Stromal cell of bone marrow (primary cell): ENCODE measurements around the gene ZNF594.
"Not testable (repeated sequence)": the region's sequence is repeated elsewhere in the genome, so short reads cannot be mapped to it uniquely, and the experiment has no call there.

Experiments
- DNase-seq: peaks from one replicate; pipeline ENCODE4 v3.0.0-alpha.2; 2012; ENCODE audit warnings: low read depth

ZNF594 gene

DNA sequence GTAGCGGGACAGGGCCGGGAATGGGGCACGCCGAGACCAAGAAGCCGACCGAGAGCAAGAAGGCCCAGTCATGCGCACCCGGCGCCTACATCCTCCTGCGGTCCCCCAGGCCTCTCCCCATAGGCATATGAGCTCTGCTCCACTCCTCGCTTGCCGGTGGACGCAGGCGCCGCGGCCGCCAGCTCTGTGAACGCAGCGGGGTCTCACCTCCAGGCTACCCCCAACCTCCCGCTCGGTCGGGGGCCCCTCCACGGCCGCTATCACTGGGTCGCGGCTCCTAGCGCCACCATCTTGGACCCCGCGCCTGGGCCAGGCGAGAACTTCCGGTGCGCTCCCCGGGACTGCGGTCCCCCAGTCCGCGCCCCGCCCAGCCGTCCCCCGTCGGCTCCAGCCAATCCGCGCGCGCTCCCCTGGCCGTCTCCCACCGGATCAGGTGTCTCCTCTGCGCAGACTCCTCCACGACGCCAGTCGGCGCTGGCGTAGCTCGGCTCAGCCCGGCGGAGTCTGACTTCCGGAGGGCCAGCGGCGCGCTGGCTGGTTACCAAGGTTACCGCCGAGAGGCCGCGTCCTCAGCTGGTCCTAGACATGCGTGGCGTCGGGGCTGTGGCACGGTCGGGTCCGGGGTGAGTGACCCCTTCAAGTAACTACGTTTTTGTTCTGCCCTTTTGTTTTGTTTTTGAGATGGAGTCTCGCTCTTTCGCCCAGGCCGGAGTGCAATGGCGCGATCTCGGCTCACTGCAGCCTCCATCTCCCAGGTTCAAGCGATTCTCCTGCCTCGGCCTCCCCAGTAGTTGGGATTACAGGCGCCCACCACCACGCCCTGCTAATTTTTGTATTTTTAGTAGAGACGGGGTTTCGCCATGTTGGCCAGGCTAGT lies at the start of gene ZNF594:
TSS of gene ZNF594 (minus strand) at position 328 of the 877 bp plus-strand sequence. CDS start 7,612 bp downstream, outside the sequence.
- peak; percentile 92 for DNase-seq

DNA sequence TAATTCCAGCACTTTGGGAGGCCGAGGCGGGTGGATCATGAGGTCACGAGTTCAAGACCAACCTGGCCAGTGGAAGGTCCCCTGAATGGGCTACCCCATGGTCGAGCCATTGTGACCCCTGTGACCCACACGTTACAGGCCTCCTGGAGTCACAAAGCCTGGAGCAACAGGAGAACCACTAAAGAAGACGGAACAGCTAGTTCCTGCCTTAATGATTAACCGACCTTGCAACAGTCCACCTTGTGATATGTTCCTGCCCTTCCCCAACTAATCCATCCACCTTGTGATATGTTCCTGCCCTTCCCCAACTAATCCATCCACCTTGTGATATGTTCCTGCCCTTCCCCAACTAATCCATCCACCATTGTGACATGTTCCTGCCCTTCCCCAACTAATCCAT lies 48.1 kb upstream of the ZNF594 start:
- not testable (repeated sequence) for DNase-seq

DNA sequence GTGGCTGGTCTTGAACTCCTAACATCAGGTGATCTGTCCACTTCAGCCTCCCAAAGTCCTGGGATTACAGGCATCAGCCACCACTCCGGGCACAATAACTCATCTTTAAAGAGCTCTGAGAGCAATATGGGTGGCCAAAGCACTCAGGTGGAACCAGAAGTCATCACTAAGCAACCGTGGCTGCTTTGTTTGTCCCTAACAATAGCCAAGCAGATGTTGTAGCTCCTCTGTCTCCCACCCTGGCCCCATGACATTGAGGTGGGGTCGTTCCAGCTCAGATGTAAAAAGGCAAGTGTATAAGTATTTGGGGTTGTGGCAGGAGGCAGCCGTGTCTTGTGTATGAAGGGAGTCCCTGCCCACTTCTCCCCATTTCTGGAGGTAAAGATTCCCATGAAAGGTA lies 46.7 kb upstream of the ZNF594 start:
- no peak for DNase-seq

DNA sequence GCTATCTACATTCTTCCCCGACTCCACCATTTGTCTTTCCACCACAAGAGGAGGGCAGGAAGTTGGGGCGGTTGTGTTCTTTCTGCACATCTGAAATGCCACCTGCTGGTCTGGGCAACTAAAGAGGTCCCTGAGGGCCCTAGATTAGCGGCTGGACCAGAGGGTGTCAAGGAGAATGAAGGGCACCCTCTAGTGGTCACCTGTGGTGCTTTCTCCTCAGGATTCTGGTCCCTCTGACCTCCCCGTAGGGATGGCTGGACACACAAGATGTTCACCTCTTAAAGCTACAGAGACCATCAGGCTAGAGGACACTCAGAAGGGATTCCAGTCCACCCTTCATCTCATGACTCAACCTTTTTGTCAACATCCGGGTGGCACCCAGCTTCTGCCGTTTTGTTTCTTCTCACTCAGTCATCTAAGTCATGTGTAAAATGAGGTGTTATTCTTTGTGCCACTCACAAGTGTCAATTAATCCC lies 45.9 kb upstream of the ZNF594 start:
- DNase-seq = peak; percentile 36

DNA sequence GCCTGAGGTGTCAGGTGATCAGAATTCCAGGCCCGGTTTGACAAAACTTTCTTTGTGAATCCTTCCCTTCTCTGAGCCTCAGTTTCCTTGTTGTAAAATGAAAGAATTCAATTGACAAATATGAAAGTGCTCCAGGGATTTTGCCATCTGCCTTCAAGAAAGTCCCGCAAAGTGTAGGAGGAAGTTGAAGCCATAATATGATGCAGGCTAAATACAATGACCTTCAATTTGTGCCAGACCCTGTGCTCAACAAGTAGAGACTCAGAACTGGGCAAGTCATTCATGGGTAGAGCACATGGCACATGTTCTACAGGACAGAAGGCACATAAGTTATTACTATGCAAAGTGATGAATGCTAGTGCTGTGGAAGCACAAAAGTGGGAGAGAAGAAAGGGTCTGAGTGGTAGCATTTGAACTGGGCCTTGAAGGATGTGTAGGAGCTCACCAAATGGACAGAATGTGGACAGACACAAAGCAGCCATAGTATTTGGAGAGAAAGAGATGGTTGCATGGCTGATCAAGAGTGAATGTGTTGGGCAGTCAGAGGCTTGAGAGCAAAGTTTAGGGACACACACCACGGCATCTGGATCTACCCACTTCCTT lies 45.4 kb upstream of the ZNF594 start:
- no peak for DNase-seq

DNA sequence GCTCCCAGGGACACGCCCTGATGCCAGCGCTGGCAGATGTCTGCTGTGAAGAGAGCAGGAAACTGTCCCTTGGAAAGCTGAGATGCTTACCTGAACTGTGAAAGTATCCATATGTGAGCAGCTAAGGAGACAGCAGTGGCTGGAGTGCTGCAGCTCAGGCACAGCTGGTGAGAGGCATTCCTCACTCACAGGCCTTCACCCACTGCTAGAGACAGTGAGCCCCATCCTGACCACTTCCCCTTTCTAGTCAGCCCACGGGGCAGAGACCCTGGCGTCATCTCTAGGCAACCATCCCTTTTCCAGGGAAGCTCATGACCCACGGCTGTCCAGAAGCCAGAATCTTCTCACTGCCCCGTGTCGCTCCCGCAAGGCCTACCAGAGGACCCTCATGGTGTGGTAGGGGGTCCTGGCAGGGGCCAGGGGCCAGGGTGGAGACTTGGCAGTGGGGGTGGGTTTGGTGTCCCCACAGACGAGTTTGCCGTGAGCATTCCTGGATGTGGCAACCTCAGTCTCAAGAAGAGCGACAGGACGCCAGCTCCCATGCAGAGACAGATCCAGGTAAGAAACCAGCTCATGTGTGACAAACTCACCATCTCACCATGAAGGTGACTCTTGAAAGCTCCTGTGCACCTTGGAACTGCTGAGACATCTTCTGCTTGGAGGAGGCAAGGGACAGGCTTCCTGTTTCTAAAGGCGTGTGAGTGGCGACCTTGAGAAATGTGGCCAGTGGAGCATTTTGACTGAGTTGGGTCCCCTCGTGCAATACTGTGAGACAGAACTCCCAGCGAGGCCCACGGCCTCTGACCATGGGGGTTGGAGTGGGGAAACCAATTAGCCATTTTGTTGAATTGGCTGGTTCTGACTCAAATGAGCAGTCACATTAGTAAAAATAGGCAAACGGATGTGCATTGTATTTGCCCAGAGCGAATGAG lies 43.2 kb upstream of the ZNF594 start, which contains the start of gene SCIMP:
TSS of gene SCIMP (minus strand) at position 216 of the 932 bp plus-strand sequence. CDS start at position 111, 105 bp downstream.
- DNase-seq = no peak

DNA sequence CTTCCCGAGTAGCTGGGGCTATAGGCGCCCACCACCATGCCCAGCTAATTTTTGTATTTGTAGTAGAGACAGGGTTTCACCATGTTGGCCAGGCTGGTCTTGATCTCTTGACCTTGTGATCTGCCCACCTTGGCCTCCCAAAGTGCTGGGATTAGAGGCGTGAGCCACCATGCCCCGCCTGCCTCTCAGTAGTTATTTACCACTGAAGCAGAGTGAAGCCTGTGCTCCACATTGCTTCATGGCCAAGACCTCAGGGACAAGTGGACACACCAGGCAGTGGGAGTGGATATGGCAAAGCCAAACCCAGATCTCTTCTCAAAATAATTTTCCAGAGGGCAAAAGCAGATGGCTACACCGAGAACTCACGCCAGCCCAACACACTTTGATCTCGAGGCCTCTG lies 41.8 kb upstream of the ZNF594 start:
- not testable (repeated sequence) for DNase-seq

DNA sequence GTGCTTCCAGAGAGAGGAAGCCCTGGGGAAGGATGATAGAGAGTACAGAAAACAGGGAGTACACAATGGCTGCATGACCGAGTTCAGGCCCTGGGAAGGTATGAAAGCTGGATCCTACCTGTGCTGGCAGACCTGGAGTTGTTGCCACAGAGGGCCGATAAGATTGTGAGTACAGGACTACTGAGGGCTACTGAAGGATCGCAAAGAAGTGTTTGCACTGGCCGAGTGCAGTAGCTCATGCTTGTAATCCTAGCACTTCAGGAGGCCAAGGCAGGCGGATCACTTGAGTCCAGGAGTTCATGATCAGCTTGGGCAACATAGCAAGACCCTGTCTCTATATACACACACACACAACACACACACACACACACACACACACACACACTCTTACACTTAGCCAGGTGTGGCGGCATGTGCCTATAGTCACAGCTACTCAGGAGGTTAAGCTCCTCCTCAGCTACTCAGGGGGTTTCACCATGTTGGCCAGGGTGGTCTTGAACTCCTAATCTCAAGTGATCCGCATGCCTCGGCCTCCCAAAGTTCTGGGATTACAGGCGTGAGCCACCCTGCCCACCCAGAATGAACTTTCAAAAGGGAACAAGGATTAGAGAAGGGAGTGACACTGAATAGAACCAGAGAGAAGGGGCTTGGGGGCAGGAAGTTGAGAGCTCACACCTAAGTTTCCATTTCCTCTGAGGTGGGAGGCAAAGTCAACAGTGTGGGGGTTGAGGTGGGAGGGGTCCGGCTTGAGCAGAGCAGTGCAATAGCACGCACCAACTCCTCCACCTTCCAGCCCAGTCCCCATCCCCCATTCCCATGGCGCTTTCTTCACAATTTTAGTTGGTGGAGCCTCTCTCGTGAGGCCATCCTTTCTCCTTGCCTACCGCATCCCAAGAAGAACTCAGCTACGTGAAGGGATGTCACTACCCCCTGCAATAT lies 35.5 kb upstream of the ZNF594 start:
- DNase-seq = no peak

DNA sequence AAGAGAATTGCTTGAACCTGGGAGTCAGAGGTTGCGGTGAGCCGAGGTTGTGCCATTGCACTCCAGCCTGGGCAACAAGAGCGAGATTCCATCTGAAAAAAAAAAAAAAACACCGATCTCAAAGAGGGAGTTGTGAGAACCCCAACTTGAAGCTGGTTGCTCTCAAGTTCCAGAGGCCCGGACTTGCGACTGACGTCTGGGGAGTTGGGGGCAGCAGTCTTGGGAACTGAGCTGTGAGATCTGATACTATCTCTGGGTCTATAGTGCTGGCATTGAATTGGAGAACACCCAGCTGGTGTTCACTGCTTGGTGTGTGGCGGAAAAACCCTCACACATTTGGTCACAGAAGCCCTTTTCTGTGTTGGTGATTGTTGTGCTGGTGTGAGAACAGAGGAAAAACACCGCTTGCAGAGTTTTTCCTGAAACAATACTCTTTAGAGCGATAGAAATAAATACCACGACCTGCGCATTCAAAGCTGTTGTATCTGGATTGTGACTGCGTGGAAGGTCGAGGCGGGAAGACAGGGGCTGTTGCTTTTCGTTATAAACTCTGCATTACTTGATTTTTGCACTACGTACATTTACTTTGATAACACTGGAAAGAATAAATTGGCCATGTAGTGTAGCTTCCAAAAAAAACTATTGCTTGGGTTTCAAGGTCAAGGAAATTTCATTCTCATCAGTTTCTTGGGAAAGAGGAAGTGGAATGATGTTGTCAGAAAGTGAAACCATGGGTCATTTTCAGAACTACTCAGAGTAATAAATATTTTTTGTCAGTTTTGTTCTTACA lies 34.2 kb upstream of the ZNF594 start:
- DNase-seq = no peak

DNA sequence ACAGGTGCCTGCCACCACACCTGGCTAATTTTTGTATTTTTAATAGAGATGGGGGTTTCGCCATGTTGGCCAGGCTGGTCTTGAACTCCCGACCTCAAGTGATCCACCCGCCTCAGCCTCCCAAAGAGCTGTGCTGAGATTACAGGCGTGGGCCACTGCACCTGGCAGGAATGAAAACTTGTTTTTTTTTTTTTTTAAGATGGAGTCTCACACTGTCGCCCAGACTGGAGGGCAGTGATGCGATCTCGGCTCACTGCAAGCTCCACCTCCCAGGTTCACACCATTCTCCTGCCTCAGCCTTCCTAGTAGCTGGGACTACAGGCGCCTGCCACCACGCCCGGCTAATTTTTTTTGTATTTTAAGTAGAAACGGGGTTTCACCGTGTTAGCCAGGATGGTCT lies 30.2 kb upstream of the ZNF594 start:
- DNase-seq = not testable (repeated sequence)

DNA sequence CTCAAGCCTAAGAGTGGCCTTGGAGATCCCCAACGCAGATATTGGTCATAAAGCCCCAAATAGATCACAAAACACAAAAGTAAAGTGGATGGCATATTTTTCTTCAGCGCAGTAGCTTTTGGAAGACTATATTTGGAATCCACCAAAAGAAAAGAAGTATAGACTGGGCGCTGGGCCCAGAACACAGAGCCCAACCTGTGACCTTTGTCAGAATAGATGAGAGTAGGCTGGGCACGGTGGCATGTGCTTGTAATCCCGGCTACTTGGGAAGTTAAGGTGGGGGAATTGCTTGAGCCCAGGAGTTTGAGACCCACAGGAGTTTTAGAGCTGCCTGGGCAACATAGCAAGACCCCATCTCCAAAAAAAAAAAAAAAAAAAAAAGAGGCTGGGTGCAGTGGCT lies 28.4 kb upstream of the ZNF594 start:
- DNase-seq = no peak

DNA sequence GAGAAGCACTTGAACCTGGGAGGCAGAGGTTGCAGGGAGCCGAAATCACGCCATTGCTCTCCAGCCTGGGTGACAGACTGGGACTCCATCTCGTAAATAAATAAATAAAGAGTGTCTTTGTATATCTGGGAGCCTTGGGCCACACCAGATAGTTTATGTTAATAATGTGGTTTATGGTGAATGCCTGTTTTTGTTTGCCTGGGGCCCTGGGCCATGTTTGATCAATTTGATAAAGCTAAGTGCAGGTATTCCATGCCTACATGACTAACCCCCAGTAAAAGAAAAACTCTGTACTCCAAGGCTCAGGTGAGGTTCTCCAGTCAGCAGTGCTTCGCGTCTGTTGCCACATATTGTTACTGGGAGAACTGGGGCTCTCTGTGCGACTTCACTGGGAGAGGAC lies 27.9 kb upstream of the ZNF594 start:
- DNase-seq = no peak

DNA sequence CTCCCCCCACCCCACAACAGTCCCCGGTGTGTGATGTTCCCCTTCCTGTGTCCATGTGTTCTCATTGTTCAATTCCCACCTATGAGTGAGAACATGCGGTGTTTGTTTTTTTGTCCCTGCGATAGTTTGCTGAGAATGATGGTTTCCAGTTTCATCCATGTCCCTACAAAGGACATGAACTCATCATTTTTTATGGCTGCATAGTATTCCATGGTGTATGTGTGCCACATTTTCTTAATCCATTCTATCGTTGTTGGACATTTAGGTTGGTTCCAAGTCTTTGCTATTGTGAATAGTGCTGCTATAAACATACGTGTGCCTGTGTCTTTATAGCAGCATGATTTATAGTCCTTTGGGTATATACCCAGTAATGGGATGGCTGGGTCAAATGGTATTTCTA lies 25.9 kb upstream of the ZNF594 start:
- not testable (repeated sequence) for DNase-seq

DNA sequence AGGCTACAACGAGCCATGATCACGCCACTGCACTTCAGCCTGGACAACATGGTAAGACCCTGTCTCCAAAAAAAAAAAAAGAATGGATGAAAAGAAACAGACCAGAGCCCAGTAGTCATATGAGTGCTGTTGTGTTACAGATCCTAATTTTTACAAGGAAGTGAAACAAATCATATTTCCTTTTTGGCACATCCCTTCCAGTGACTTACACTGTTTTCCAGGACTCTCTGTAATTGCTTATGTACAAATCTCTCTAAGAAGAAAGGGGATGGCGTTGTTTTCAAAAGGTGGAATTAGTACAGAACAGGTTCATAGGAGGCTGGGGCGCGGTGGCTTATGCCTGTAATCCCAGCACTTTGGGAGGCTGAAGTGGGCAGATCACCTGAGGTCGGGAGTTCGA lies 19.8 kb upstream of the ZNF594 start:
- no peak for DNase-seq

DNA sequence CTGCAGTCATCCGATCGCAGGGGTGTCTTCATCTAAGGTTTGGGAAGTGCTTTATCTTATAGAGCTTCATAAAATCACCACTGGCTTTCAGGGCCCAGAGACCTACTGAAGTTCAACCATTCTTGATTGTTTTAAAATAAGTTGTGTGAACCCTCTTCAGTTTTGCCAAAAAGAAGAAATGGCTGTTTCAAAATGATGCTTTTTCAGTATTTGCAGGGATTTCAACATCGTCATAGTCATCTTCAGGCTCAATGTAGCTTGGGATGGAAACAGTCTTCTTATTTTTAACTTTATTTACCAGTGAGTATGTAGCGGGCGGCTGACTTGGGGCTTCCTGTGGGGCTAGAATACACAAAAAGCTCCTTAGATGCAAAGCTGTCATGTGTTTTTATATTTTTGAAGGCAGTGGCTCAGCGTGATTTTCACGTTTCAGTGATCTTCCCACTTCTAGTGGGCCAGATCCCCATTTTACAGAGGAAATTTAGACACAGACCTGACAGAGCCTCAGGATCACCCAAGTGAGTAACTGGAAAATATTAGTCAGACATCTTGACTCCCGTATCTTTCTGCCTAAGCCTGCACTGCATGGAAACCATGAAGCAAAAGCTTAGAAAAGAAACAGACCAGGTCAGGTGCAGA lies 19.1 kb upstream of the ZNF594 start:
- DNase-seq = no peak

DNA sequence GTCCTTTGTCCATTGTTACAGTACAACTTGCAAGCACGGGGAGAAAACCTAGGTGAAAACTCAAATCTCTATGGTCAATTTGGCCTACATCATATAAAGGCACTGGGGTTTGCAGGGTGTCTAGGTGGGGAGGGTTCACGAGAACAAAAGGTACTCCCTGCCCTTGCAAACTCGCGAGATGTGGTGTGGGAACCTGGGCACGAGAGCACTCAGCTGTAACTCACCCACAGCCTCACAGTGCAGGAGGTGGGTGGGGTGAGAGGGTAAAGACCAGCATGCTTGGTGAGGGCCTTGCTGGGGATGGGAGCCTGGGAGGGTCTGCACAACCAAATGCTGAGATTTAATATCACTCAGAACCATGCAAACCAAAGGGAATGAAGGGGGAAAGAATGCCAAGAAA lies 18.4 kb upstream of the ZNF594 start:
- DNase-seq = no peak

DNA sequence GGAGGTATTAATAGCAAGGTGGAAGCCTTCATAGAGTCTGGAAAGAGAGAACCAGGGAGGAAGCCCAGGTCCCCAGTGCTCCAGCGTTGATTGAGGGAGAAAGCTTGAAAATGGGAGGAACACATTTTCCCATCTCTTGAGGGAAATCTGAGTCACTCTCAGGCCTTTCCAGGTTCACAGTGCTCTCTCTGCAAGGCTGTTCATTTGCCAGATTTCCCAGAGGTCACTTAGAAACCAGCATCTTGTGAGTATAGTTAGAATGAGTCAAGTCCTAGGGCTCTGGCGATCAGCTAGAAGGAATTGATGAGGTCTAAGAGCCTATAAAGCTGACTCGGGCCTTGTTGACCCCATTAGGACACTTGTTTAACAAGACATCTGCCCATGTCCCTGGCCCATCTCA lies 17.7 kb upstream of the ZNF594 start:
- peak; percentile 93 for DNase-seq

DNA sequence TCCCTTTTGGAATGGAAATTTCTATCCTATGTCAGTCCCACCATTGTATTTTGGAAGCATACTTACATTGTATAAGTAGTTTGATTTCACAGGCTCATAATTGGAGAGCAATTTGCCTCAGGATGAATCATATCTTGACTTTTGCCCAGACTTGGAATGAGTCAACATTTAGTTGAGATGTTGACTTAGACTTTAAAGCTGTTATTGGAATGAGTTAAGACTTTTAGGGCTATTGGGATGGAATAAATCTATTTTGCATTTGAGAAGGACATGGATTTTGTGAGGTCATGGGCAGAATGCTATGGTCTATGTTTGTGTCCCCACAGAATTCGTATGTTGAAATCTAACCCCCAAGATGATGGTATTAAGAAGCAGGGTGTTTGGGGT lies 12.2 kb upstream of the ZNF594 start:
- DNase-seq = peak; percentile 86

DNA sequence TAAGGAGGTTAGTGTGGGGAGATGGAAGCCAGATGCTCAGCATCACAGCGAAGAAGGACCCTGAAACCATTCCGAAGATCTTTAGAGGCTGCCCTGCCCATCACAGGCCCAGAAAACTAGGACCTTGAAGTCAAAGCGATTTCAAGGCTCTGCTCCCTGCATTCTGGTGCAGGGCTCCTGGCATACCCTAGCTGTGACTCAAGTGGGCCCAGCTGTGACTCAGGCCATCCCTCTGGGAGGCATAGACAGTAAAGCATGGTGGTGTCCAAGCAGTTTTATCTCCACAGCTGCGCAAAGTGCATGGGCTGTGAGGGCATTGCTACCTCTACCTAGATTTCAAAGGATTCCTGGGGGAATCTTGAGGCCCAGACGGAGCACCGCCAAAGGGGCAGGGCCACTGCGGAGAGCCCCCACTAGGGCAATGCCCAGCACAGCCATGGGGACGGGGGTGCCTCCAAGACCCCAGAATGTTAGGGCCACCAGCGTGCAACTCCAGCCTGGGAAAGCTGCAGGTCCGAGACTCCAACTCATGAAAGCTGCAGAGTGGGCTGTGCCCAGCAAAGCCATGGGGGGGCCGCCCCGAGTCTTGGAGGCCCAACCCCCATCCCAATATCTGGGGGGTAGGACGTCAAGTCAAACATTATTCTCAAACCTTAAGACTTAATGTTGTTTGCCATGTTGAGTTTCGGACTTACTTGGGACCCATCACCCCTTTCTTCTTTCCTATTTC lies 11.7 kb upstream of the ZNF594 start:
- peak; percentile 41 for DNase-seq
